Ovary (tissue), 9 donors: ENCODE measurements around the gene ZBTB33. TPM values are rescaled to one million over a fixed set of nuclear protein-coding genes. Genes with fewer than 3 reads are reported as not detected.

ENCODE experiments used
- DNase-seq, 5 donors: peaks; one replicate each; pipeline ENCODE4 v3.0.0-alpha.2; 2019 to 2020
- H3K27ac ChIP-seq, 2 donors: fragments of 200-600 bp; one replicate each; pipeline versions ENCODE4 v1.5.1 to v1.8.0; 2019 to 2022
- H3K27me3 ChIP-seq: fragments of 200-600 bp; one replicate; pipeline ENCODE4 v1.8.0; 2022
- H3K36me3 ChIP-seq: fragments of 200-600 bp; sonication (generic); one replicate; pipeline ENCODE4 v1.5.1; 2019
- H3K4me1 ChIP-seq: one replicate; pipeline ENCODE4 v1.8.1; 2013; ENCODE audit warnings: mild to moderate bottlenecking, moderate library complexity; ENCODE audit not compliant: insufficient read depth
- H3K4me3 ChIP-seq: fragments of 200-600 bp; sonication (generic); one replicate; pipeline ENCODE4 v1.5.1; 2017
- H3K9me3 ChIP-seq, 2 donors: fragments of 200-600 bp in 1 of 2; sonication (generic) in 1 of 2; one replicate each; pipeline versions ENCODE4 v1.5.1 to v1.8.1; 2013 to 2019; ENCODE audit warnings: mild to moderate bottlenecking in 1 of 2, moderate library complexity in 1 of 2
- CTCF ChIP-seq, 3 donors: fragments of 450-650 bp in 2 of 3; fragments of 200-600 bp in 1 of 3; IDR thresholded peaks; one replicate each; pipeline versions ENCODE4 v1.5.1 to v1.8.0; 2016 to 2022; ENCODE audit warnings: antibody characterized with exemption in 3 of 3, mild to moderate bottlenecking in 1 of 3
- EP300 ChIP-seq: sonication (generic); formaldehyde crosslinking; IDR thresholded peaks from one replicate; pipeline ENCODE4 v1.6.1; 2017; ENCODE audit warnings: antibody characterized with exemption
- POLR2A ChIP-seq: fragments of 450-650 bp; IDR thresholded peaks from one replicate; pipeline ENCODE4 v1.6.1; 2017; ENCODE audit warnings: antibody characterized with exemption, mild to moderate bottlenecking, moderate library complexity
- WGBS, 3 donors: extraction: QIAGEN DNeasy Blood & Tissue Kit in 1 of 3; methylation state at CpG; one replicate each; pipeline versions ENCODE4 v1.1.5 to v1.1.7; 2013 to 2017; 5-methylcytosine and 5-hydroxymethylcytosine counted together
- intact Hi-C, 4 donors: fragments of 100-400 bp; cut with DNase I; formaldehyde crosslinking; loops; one replicate each; pipeline versions ENCODE4 v1.11.0 to v1.15.1; 2022 to 2023
- polyA plus RNA-seq, 2 donors: library from polyadenylated mRNA; stranded (reverse); fragments of 200-250 nt in 1 of 2; fragments of 350-450 nt in 1 of 2; fragmentation: Illumina TruSeq in 1 of 2; extraction: RNeasy Lipid Tissue Mini Kit (QIAGEN cat#74804) in 1 of 2; gene quantifications; one replicate each; pipeline ENCODE4 v1.2.3, GENCODE V29; 2013 to 2014
- total RNA-seq, 7 donors: library from RNA; depleted of rRNA in 2 of 7; stranded (reverse); fragments of >200 nt in 2 of 7; fragmentation: NEBNext Ultra II Directional in 3 of 7; extraction: Animal tissue kit (Norgen Biotek cat#: 25700) in 3 of 7; gene quantifications; one replicate each; pipeline versions ENCODE4 v1.1.0 to v1.2.4, GENCODE V29; 2016 to 2023
- donor health status: DM: no; HTN: no; CAD: no; lungs with moderate emphysema.
- donor health status: DM: no; HTN: no; CAD: no.
- donor health status: Bipolar disorder and iron deficiency.
- donor health status: DM: yes; HTN: yes; CAD: no.
- donor health status: DM: no; HTN: no; CAD: no.
- donor health status: DM: yes; HTN: yes; CAD: no.

ZBTB33 gene
- total and polyA plus RNA-seq, 9 donors, result 6.6 to 20.0 (median 14.9) TPM

- Histone ChIP-seq H3K27ac (no peak overlapping the region), H3K9me3 (no peaks in the 10 kb centered on the region), H3K27me3 (peaks cover 3% of the 10 kb centered on the region), H3K4me1 (no peaks in the 10 kb centered on the region), H3K4me3 (no peak overlapping the region), H3K36me3 (no peaks in the 10 kb centered on the region)
- DNase-seq, result no peak
- intact Hi-C loops, result no loop called here
- WGBS, 3 donors, result 48 to 61% (median 57%) methylated on average over 5 of the region's 5 CpGs
- no peak for TF ChIP-seq POLR2A
- no peak for TF ChIP-seq EP300
- no peak for TF ChIP-seq CTCF (IDR thresholded peaks at IDR 0.05)
These were observed 7.8 kb upstream of the ZBTB33 start for GRCh38 chrX:120242813-120243212.

GRCh38 chrX:120244395-120244734, 6.2 kb upstream of the ZBTB33 start:
- 26 to 38% (median 35%) methylated on average over 16 of the region's 16 CpGs for WGBS, 3 donors
- H3K9me3 ChIP-seq, result no peaks in the 10 kb centered on the region

GRCh38 chrX:120244735-120245498, 5.7 kb upstream of the ZBTB33 start:
- Histone ChIP-seq H3K27ac (peak overlapping the region; percentile 77 to 79), H3K27me3 (peaks cover 3% of the 10 kb centered on the region), H3K4me3 (peak overlapping the region; percentile 54), H3K4me1 (no peaks in the 10 kb centered on the region), H3K9me3 (no peaks in the 10 kb centered on the region), H3K36me3 (no peaks in the 10 kb centered on the region)
- WGBS, 3 donors, result 31 to 44% (median 35%) methylated on average over 43 of the region's 43 CpGs
- DNase-seq, result peak; percentile 64 to 83 (median 82)
- intact Hi-C loops, result no loop called here
- TF ChIP-seq POLR2A, result peak; percentile 22
- no peak for TF ChIP-seq EP300
- no peak for TF ChIP-seq CTCF (IDR thresholded peaks at IDR 0.05)

More at GRCh38 chrX:120244395-120244734, 6.2 kb upstream of the ZBTB33 start:
- DNase-seq, result no peak
- TF ChIP-seq EP300 (no peak), CTCF (IDR thresholded peaks at IDR 0.05) (no peak), POLR2A (no peak)
- H3K27me3 ChIP-seq, result peaks cover 3% of the 10 kb centered on the region
- H3K4me3 ChIP-seq, result peak overlapping the region; percentile 54
- peak overlapping the region; percentile 77 to 79 for H3K27ac ChIP-seq
- H3K36me3 ChIP-seq, result no peaks in the 10 kb centered on the region
- intact Hi-C loops, result no loop called here
- no peaks in the 10 kb centered on the region for H3K4me1 ChIP-seq

GRCh38 chrX:120251471-120252011, 929 bp downstream of the ZBTB33 start:
- no peaks in the 10 kb centered on the region for H3K4me1 ChIP-seq
- no peaks in the 10 kb centered on the region for H3K36me3 ChIP-seq
- TF ChIP-seq CTCF (IDR thresholded peaks at IDR 0.05) (no peak), POLR2A (no peak), EP300 (no peak)
- peak; percentile 38 to 56 (median 42) for DNase-seq
- 35 to 41% (median 38%) methylated on average over 28 of the region's 28 CpGs for WGBS, 3 donors
- peaks cover 3% of the 10 kb centered on the region for H3K27me3 ChIP-seq
- intact Hi-C loops, result no loop called here
- H3K9me3 ChIP-seq, result no peaks in the 10 kb centered on the region
- peak overlapping the region; percentile 81 to 90 for H3K27ac ChIP-seq
- peak overlapping the region; percentile 69 for H3K4me3 ChIP-seq
